A549 treated with AZD9567 at 1 μM for 4 hours (cell line): ENCODE results near the gene CRABP1. TPM values are rescaled to one million over a fixed set of nuclear protein-coding genes. Genes with fewer than 3 reads are reported as not detected.

Experiments
- total RNA-seq: library from RNA; stranded (reverse); fragments of 200-300 nt; extraction: Qiagen RNA extraction; gene quantifications from 5 replicates; pipeline ENCODE4 v1.2.3, GENCODE V29; 2022; ENCODE audit not compliant: insufficient read depth

The CRABP1 gene
- total RNA-seq = 1.3 to 6.1 TPM (median 1.9 TPM) in 5 replicates

GRCh38 chr15:78340231-78341056, at the start of gene CRABP1:
Gene CRABP1, plus strand, starts transcription at chr15:78340353. Its CDS starts 76 bp downstream, at chr15:78340429.

DNA sequence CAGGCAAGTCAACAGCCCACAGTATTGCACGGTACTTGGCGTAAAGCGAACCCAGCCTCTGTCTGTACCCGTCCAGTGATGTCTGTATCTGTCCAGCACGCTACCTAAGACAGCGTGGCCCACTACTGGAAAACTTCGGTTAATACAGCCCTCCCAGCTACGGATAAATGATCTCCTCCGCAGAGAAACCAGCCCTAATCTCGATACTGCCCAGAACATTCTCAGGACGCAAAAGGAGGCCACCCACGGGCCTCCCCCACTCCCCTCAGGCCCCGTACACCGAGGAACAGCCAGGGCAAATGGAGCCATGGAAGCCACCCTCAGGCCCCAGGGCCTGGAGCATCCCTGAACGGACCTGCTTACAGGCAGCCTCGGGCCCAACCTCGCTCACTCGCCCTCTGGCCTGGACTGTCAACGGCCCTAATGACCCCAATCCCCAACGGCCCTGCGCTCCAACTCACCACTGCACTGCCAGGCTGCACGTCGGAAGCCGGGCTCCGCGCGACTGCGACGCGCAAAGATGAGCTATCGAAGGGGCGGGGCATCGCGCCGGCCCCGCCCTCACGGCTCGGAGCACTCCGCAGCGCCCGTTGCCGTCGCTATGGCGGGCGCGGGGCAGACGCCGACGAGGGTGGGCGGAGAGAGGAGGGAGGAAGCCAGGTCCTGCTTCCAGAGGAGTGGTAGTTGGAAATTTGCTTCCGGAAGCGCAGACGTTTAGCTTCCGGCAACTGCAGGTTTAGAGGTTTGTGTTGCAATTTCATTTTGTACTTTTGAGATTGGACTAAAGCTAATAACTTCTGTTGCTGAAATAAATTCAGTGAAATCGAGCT, 40.8 kb upstream of the CRABP1 start, which contains the start of gene SKIC8:
Gene SKIC8, minus strand, starts transcription at position 509 of the 830 bp plus-strand sequence. CDS start 3,923 bp downstream, outside the sequence.

Other genes with a start within 250 kb of the CRABP1 start
- not detected in 5 replicates for gene SH2D7, start 247.8 kb upstream of the CRABP1 start, total RNA-seq
- 24.7 to 29.2 TPM (median 25.6 TPM) in 5 replicates for gene CIB2, start 208.9 kb upstream of the CRABP1 start, total RNA-seq
- 72.7 to 129 TPM (median 76.7 TPM) in 5 replicates for gene IDH3A, start 191.0 kb upstream of the CRABP1 start, total RNA-seq
- 0.21 to 0.57 TPM (median 0.33 TPM) in 4 of 5 replicates, not detected in the other for gene ACSBG1, start 105.8 kb upstream of the CRABP1 start, total RNA-seq
- 0.03 TPM in 1 of 5 replicates, not detected in the others for gene DNAJA4, start 75.8 kb upstream of the CRABP1 start, total RNA-seq
- 83.5 to 122 TPM (median 88.0 TPM) in 5 replicates for gene SKIC8, start 40.7 kb upstream of the CRABP1 start, total RNA-seq
- 34.6 to 55.8 TPM (median 47.2 TPM) in 5 replicates for gene IREB2, start 97.9 kb downstream of the CRABP1 start, total RNA-seq
- 4.7 to 7.7 TPM (median 6.0 TPM) in 5 replicates for gene HYKK, start 167.2 kb downstream of the CRABP1 start, total RNA-seq
- gene PSMA4, start 200.1 kb downstream of the CRABP1 start, total RNA-seq = 373 to 625 TPM (median 393 TPM) in 5 replicates
- gene CHRNA5, start 225.2 kb downstream of the CRABP1 start, total RNA-seq = 27.8 to 38.1 TPM (median 31.9 TPM) in 5 replicates